Left lung (tissue), 10 donors: ENCODE measurements around the gene HECA. TPM values are rescaled to one million over a fixed set of nuclear protein-coding genes. Genes with fewer than 3 reads are reported as not detected.

Source experiments
- ATAC-seq: fragments of 200-7000 bp; cut with Tn5 transposase; one replicate; pipeline ENCODE4 v1.9.1; 2020; ENCODE audit warnings: moderate library complexity
- DNase-seq, 4 donors: peaks; one replicate each; pipeline ENCODE4 v3.0.0-alpha.2; 2013 to 2020
- H3K27ac ChIP-seq, 2 donors: fragments of 200-600 bp; sonication (generic) in 1 of 2; one replicate each; pipeline versions ENCODE4 v1.5.0 to v1.8.0; 2020 to 2021
- H3K27me3 ChIP-seq, 2 donors: fragments of 200-600 bp; sonication (generic) in 1 of 2; one replicate each; pipeline versions ENCODE4 v1.5.0 to v1.8.0; 2020 to 2021
- H3K36me3 ChIP-seq, 2 donors: fragments of 200-600 bp; sonication (generic) in 1 of 2; one replicate each; pipeline versions ENCODE4 v1.5.0 to v1.8.0; 2020 to 2021
- H3K4me1 ChIP-seq, 2 donors: fragments of 200-600 bp; one replicate each; pipeline ENCODE4 v1.8.0; 2021
- H3K4me3 ChIP-seq, 2 donors: fragments of 200-600 bp; sonication (generic) in 1 of 2; one replicate each; pipeline versions ENCODE4 v1.5.0 to v1.8.0; 2020 to 2021; ENCODE audit warnings: mild to moderate bottlenecking in 1 of 2
- H3K9me3 ChIP-seq, 2 donors: fragments of 200-600 bp; sonication (generic) in 1 of 2; one replicate each; pipeline versions ENCODE4 v1.5.0 to v1.8.0; 2020 to 2021
- intact Hi-C, 2 donors: fragments of 100-400 bp; cut with DNase I; formaldehyde crosslinking; loops; one replicate each; pipeline versions ENCODE4 v1.11.2 to v1.14.2; 2022
- polyA plus RNA-seq, 6 donors: library from polyadenylated mRNA; unstranded; fragments of 120-200 nt; gene quantifications; one replicate each; pipeline ENCODE4 v1.2.1, GENCODE V29; 2013; ENCODE audit not compliant: insufficient read length in 6 of 6
- total RNA-seq, 2 donors: library from RNA; stranded (reverse); fragmentation: NEBNext Ultra II Directional; extraction: Animal tissue kit (Norgen Biotek cat#: 25700); gene quantifications; one replicate each; pipeline ENCODE4 v1.2.1, GENCODE V29; 2021
- TF ChIP-seq, protein P1 (sequence below), 2 donors: fragments of 200-600 bp; sonication (generic) in 1 of 2; IDR thresholded peaks; one replicate each; pipeline versions ENCODE4 v1.5.0 to v1.8.0; 2021; ENCODE audit warnings: antibody characterized with exemption in 2 of 2
- donor health status: DM: no; HTN: yes; CAD: no.
- donor health status: DM: no; HTN: no; CAD: no.

The HECA gene
- total and polyA plus RNA-seq, 8 donors, result 17.0 to 40.9 (median 19.0) TPM

DNA sequence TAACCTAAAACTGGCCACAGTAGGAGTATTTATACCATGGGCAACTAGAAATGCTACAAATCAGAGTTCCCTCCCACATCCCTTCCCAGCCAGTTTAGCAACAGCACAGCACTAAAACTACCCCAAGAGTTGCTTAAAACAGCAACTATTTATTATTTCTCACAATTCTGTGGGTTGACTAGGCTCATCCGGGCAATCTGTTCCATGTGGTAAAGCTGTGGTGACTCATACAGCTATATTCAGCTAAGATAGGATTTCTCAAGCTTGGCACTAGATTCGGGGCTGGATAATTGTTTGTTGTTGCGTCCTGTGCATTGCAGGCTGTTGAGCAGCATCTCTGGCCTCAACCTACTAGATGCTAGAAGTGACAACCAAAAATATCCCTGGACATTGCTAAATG, 8.6 kb upstream of the HECA start:
- peaks cover 0 to 21% of the 10 kb centered on the region in 2 donors for H3K4me1 ChIP-seq
- TF ChIP-seq, protein P1, sequence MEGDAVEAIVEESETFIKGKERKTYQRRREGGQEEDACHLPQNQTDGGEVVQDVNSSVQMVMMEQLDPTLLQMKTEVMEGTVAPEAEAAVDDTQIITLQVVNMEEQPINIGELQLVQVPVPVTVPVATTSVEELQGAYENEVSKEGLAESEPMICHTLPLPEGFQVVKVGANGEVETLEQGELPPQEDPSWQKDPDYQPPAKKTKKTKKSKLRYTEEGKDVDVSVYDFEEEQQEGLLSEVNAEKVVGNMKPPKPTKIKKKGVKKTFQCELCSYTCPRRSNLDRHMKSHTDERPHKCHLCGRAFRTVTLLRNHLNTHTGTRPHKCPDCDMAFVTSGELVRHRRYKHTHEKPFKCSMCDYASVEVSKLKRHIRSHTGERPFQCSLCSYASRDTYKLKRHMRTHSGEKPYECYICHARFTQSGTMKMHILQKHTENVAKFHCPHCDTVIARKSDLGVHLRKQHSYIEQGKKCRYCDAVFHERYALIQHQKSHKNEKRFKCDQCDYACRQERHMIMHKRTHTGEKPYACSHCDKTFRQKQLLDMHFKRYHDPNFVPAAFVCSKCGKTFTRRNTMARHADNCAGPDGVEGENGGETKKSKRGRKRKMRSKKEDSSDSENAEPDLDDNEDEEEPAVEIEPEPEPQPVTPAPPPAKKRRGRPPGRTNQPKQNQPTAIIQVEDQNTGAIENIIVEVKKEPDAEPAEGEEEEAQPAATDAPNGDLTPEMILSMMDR (IDR thresholded peaks at IDR 0.05), result no peak
- no peaks in the 10 kb centered on the region for H3K27me3 ChIP-seq
- H3K9me3 ChIP-seq, result no peaks in the 10 kb centered on the region
- intact Hi-C loops, result loop anchor here in 1 of 2 donors (5.0 kb wide), 1 partner anchor 241 kb away; no protein-coding TSS in a partner anchor
- no peaks in the 10 kb centered on the region for H3K36me3 ChIP-seq
- no peak overlapping the region for H3K4me3 ChIP-seq
- H3K27ac ChIP-seq, result peak overlapping the region; percentile 24 to 65
- DNase-seq, result no peak
- ATAC-seq, result peak; percentile 73

DNA sequence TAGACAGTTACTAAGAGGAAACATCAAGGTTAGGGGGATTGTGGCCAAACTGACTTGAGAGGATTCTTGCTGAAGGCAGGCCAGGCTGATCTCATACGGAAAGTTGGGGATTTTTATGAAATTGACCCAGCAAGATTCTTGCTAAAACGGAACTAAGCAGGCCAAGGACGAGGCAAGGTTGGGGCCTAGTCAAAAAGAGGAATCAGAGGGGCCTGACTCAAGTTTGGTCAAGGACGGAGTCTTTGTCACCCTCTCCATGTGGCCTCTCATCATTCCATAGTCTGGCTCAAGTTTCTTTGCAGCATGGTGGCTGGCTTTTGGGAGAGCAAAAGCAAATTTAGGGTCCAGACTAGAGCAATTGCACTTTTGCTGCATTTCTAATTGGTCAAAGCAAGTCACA, 7.9 kb upstream of the HECA start:
- DNase-seq (no peak), ATAC-seq (no peak)
- peaks cover 0 to 21% of the 10 kb centered on the region in 2 donors for H3K4me1 ChIP-seq
- H3K27ac ChIP-seq, result peak overlapping the region in 1 of 2 donors; percentile 65
- no peak overlapping the region for H3K4me3 ChIP-seq
- intact Hi-C loops, result loop anchor here in 1 of 2 donors (5.0 kb wide), 1 partner anchor 240 kb away; no protein-coding TSS in a partner anchor
- TF ChIP-seq, protein P1 (IDR thresholded peaks at IDR 0.05), result no peak
- no peaks in the 10 kb centered on the region for H3K27me3 ChIP-seq
- no peaks in the 10 kb centered on the region for H3K36me3 ChIP-seq
- no peaks in the 10 kb centered on the region for H3K9me3 ChIP-seq

DNA sequence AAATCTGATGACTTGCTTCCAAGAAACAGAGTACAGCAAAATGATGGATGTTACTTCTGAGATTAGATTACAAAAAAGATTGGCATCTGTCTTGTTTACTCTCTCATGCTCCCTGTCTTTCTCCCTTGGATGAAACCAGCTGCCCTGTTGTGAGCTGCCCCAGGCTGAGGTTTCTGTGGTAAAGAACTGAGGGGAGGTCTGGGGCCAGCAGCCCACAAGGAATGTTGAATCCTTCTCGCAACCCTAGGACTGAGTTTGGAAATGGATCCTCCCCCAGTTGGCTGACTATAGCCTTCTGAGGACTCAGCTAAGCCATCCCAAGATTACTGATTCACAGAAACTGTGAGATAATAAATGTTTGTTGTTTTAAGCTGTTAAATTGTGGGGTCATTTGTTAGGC, 5.6 kb upstream of the HECA start:
- no peak for DNase-seq
- no peaks in the 10 kb centered on the region for H3K9me3 ChIP-seq
- H3K4me3 ChIP-seq, result no peak overlapping the region
- H3K36me3 ChIP-seq, result no peaks in the 10 kb centered on the region
- TF ChIP-seq, protein P1 (IDR thresholded peaks at IDR 0.05), result no peak
- no peak overlapping the region for H3K27ac ChIP-seq
- ATAC-seq, result no peak
- no peaks in the 10 kb centered on the region for H3K27me3 ChIP-seq
- H3K4me1 ChIP-seq, result peaks cover 0 to 28% of the 10 kb centered on the region in 2 donors
- intact Hi-C loops, result loop anchor here in 1 of 2 donors (5.0 kb wide), 1 partner anchor 238 kb away; no protein-coding TSS in a partner anchor

DNA sequence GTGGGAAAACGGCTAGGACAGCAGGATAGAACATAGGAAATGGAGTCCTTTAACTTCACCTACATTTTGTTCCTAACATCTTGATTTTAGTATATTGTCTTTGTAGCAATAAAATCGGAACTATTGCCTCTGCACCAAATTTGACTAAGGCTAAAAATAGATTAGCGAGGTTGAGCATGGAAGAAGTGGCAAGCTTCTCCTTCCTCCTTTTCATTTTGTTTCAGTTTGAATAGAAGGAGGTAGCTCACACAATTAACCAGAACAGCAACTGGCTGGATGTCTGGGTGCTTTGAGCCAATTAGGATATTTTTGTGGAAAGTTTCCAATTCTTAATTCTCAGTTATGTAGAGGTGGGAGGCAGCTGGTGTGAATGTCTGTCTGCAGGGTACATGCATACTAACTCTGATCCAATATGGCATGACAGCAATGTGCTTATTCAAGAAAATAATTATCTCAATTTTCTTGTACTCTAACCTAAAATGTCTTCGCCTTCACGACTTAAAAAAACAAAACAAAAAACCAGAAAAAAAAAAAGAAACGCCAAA, 3.1 kb upstream of the HECA start:
- Histone ChIP-seq H3K27me3 (no peaks in the 10 kb centered on the region), H3K9me3 (no peaks in the 10 kb centered on the region), H3K4me1 (peaks cover 0 to 14% of the 10 kb centered on the region in 2 donors), H3K4me3 (no peak overlapping the region), H3K27ac (no peak overlapping the region), H3K36me3 (no peaks in the 10 kb centered on the region)
- intact Hi-C loops, result no loop called here
- ATAC-seq, result no peak
- no peak for DNase-seq
- TF ChIP-seq, protein P1 (IDR thresholded peaks at IDR 0.05), result no peak

DNA sequence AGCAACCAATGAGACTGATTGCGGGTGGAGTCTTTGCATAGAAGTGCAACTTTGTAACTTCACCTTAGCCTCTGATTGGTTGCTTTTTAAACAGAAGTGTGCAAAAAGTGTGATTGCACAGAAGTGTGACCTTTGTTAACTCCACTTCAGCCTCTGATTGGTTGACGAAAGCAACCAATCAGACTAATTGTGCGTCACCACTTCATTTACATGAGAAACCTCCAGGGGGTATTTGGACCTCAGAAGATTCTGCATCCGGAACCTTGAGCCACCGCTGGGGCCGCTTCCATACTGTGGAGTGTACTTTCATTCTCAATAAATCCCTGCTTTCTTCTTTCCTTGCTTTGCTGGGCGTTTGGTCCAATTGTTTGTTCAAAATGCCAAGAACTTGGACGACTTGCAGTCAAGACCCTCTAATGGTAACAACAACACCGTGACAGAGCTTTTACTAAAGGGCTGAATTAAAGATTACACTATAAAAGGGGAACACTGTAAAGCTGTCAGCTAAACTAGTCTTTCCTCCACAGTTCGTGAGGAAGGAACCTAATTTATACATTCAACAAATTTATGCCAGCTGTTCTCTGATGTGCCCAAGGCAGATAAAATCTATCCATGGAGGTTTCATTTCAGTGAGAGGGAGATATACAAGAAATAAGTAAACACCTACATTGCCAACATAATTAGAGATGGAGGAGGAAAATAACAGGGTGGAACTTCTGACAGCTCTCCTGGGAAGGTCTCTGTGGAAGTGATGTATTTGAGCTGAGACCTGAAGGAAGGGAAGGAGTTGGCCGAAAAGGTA, 1.4 kb upstream of the HECA start:
- H3K27ac ChIP-seq, result peak overlapping the region in 1 of 2 donors; percentile 99
- peaks cover 7 to 31% of the 10 kb centered on the region in 2 donors for H3K4me1 ChIP-seq
- no peaks in the 10 kb centered on the region for H3K36me3 ChIP-seq
- intact Hi-C loops, result no loop called here
- no peak overlapping the region for H3K4me3 ChIP-seq
- no peaks in the 10 kb centered on the region for H3K27me3 ChIP-seq
- TF ChIP-seq, protein P1 (IDR thresholded peaks at IDR 0.05), result no peak
- ATAC-seq (no peak), DNase-seq (no peak)
- H3K9me3 ChIP-seq, result no peaks in the 10 kb centered on the region
